Sigmoid colon (tissue), 7 donors: ENCODE results near the gene GET4. TPM values are rescaled to one million over a fixed set of nuclear protein-coding genes. Genes with fewer than 3 reads are reported as not detected.
"Not testable (repeated sequence)": the region's sequence is repeated elsewhere in the genome, so short reads cannot be mapped to it uniquely, and the experiment has no call there.

Experiments
- DNase-seq: peaks from one replicate; pipeline ENCODE4 v3.0.0-alpha.2; 2019
- H3K27ac ChIP-seq, 4 donors: fragments of 200-600 bp; sonication (generic); one replicate each; pipeline ENCODE4 v1.5.1; 2016 to 2019; ENCODE audit warnings: mild to moderate bottlenecking in 1 of 4
- H3K27me3 ChIP-seq, 3 donors: fragments of 200-600 bp; sonication (generic); one replicate each; pipeline ENCODE4 v1.5.1; 2019; ENCODE audit warnings: mild to moderate bottlenecking in 1 of 3
- H3K36me3 ChIP-seq, 4 donors: fragments of 200-600 bp; sonication (generic); one replicate each; pipeline ENCODE4 v1.5.1; 2016 to 2019
- H3K4me1 ChIP-seq, 4 donors: fragments of 200-600 bp; sonication (generic); one replicate each; pipeline ENCODE4 v1.5.1; 2017 to 2019
- H3K4me3 ChIP-seq, 4 donors: fragments of 200-600 bp; sonication (generic); one replicate each; pipeline ENCODE4 v1.5.1; 2017 to 2019; ENCODE audit warnings: mild to moderate bottlenecking in 2 of 4, moderate library complexity in 1 of 4
- H3K9me3 ChIP-seq, 4 donors: fragments of 200-600 bp in 3 of 4; sonication (generic) in 3 of 4; one replicate each; pipeline versions ENCODE4 v1.5.1 to v1.6.1; 2013 to 2019
- EP300 ChIP-seq, 4 donors: sonication (generic); formaldehyde crosslinking; IDR thresholded peaks; one replicate each; pipeline ENCODE4 v1.6.1; 2017; ENCODE audit warnings: antibody characterized with exemption in 4 of 4
- POLR2A ChIP-seq, 2 donors: fragments of 450-650 bp; IDR thresholded peaks; one replicate each; pipeline ENCODE4 v1.6.1; 2016; ENCODE audit warnings: antibody characterized with exemption in 2 of 2, mild to moderate bottlenecking in 2 of 2, moderate library complexity in 2 of 2
- POLR2AphosphoS5 ChIP-seq, 4 donors: sonication (generic); formaldehyde crosslinking; IDR thresholded peaks; one replicate each; pipeline ENCODE4 v1.6.1; 2017; ENCODE audit warnings: antibody characterized with exemption in 4 of 4
- WGBS, 2 donors: extraction: QIAGEN DNeasy Blood & Tissue Kit; methylation state at CpG; one replicate each; pipeline ENCODE4 v1.1.7; 2013; 5-methylcytosine and 5-hydroxymethylcytosine counted together
- intact Hi-C: fragments of 100-400 bp; cut with DNase I; formaldehyde crosslinking; loops from one replicate; pipeline ENCODE4 v1.15.1; 2023
- polyA plus RNA-seq, 3 donors: library from polyadenylated mRNA; stranded (reverse); fragments of 200-250 nt; gene quantifications; one replicate each; pipeline ENCODE4 v1.2.3, GENCODE V29; 2013
- total RNA-seq, 4 donors: library from RNA; depleted of rRNA; stranded (reverse); fragments of >200 nt; gene quantifications; one replicate each; pipeline ENCODE4 v1.1.0, GENCODE V29; 2016
- TF ChIP-seq, protein P1 (sequence below), 4 experiments: fragments of 450-650 bp in 3 of 4; fragments of 200-600 bp in 1 of 4; IDR thresholded peaks; one replicate each; pipeline ENCODE4 v1.5.1; 2016 to 2019; ENCODE audit warnings: antibody characterized with exemption in 4 of 4, mild to moderate bottlenecking in 3 of 4, moderate library complexity in 2 of 4
- donor health status: healthy with polysubstance abuse.
- donor health status: Bipolar disorder and iron deficiency.
- donor health status: healthy.

GET4 gene
- total and polyA plus RNA-seq, 7 donors: 20.3 to 51.4 (median 27.0) TPM

- Histone ChIP-seq H3K9me3 (no peaks in the 10 kb centered on the region), H3K36me3 (peaks cover 0 to 54% (median 34%) of the 10 kb centered on the region in 4 donors), H3K27ac (peak overlapping the region; percentile 3 to 88 (median 84)), H3K4me3 (no peak overlapping the region), H3K4me1 (peaks cover 0 to 29% (median 24%) of the 10 kb centered on the region in 4 donors), H3K27me3 (no peaks in the 10 kb centered on the region)
- DNase-seq: no peak
- WGBS, 2 donors: 94 to 96% methylated on average over 15 of the region's 15 CpGs
- intact Hi-C loops: loop anchor here (2.0 kb wide), 1 partner anchor 16 kb away; no protein-coding TSS in a partner anchor
- TF ChIP-seq POLR2A (IDR thresholded peaks at IDR 0.05) (no peak), POLR2AphosphoS5 (IDR thresholded peaks at IDR 0.05) (no peak), EP300 (IDR thresholded peaks at IDR 0.05) (no peak)
- TF ChIP-seq, protein P1, sequence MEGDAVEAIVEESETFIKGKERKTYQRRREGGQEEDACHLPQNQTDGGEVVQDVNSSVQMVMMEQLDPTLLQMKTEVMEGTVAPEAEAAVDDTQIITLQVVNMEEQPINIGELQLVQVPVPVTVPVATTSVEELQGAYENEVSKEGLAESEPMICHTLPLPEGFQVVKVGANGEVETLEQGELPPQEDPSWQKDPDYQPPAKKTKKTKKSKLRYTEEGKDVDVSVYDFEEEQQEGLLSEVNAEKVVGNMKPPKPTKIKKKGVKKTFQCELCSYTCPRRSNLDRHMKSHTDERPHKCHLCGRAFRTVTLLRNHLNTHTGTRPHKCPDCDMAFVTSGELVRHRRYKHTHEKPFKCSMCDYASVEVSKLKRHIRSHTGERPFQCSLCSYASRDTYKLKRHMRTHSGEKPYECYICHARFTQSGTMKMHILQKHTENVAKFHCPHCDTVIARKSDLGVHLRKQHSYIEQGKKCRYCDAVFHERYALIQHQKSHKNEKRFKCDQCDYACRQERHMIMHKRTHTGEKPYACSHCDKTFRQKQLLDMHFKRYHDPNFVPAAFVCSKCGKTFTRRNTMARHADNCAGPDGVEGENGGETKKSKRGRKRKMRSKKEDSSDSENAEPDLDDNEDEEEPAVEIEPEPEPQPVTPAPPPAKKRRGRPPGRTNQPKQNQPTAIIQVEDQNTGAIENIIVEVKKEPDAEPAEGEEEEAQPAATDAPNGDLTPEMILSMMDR (IDR thresholded peaks at IDR 0.05): no peak
Observed at GRCh38 chr7:844514-844913, 31.8 kb upstream of the GET4 start.

GRCh38 chr7:845091-845490 lies 31.3 kb upstream of the GET4 start:
- no peaks in the 10 kb centered on the region for H3K9me3 ChIP-seq
- peaks cover 0 to 29% (median 24%) of the 10 kb centered on the region in 4 donors for H3K4me1 ChIP-seq
- no peaks in the 10 kb centered on the region for H3K27me3 ChIP-seq
- H3K4me3 ChIP-seq: no peak overlapping the region
- no peak for TF ChIP-seq POLR2A (IDR thresholded peaks at IDR 0.05)
- no peak for TF ChIP-seq POLR2AphosphoS5 (IDR thresholded peaks at IDR 0.05)
- no peak for TF ChIP-seq EP300 (IDR thresholded peaks at IDR 0.05)
- TF ChIP-seq, protein P1 (IDR thresholded peaks at IDR 0.05): no peak
- no peak for DNase-seq
- WGBS, 2 donors: 96% methylated on average over 22 of the region's 22 CpGs
- H3K36me3 ChIP-seq: peaks cover 0 to 54% (median 34%) of the 10 kb centered on the region in 4 donors
- peak overlapping the region; percentile 3 to 88 (median 84) for H3K27ac ChIP-seq
- intact Hi-C loops: loop anchor here (2.0 kb wide), 1 partner anchor 16 kb away; no protein-coding TSS in a partner anchor

- no peak for DNase-seq
- TF ChIP-seq, protein P1 (IDR thresholded peaks at IDR 0.05): no peak
- no peak for TF ChIP-seq EP300 (IDR thresholded peaks at IDR 0.05)
- TF ChIP-seq POLR2AphosphoS5 (IDR thresholded peaks at IDR 0.05): no peak
- TF ChIP-seq POLR2A (IDR thresholded peaks at IDR 0.05): no peak
- peaks cover 0 to 29% (median 24%) of the 10 kb centered on the region in 4 donors for H3K4me1 ChIP-seq
- intact Hi-C loops: loop anchor here (2.0 kb wide), 1 partner anchor 15 kb away; no protein-coding TSS in a partner anchor
- H3K4me3 ChIP-seq: no peak overlapping the region
- H3K36me3 ChIP-seq: peaks cover 0 to 57% (median 32%) of the 10 kb centered on the region in 4 donors
- 96 to 98% methylated on average over 11 of the region's 11 CpGs for WGBS, 2 donors
- H3K27me3 ChIP-seq: no peaks in the 10 kb centered on the region
- no peaks in the 10 kb centered on the region for H3K9me3 ChIP-seq
- H3K27ac ChIP-seq: peak overlapping the region in 2 of 4 donors; percentile 84 to 88
Observed at GRCh38 chr7:845731-846130, 30.6 kb upstream of the GET4 start.

DNA sequence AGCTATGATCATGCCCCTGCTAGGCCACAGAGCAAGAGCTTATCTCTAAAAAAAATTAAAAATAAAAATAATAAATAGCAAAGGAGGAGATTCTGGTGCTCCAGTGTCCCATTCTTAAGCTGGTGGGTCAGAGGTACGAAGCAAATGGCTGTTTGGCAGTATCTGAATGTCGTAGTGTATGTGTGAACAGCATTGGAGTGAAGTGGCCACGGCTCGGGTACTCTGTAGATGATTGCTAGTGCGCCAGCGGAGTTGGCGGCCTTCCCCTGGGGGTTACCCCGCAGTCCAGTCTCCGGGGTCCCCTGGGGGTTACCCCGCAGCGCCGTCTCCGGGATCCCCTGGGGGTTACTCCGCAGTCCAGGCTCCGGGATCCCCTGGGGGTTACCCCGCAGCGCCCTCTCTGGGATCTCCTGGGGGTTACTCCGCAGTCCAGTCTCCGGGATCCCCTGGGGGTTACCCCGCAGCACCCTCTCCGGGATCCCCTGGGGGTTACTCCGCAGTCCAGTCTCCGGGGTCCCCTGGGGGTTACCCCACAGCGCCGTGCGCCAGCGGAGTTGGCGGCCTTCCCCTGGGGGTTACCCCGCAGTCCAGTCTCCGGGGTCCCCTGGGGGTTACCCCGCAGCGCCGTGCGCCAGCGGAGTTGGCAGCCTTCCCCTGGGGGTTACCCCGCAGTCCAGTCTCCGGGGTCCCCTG lies 29.2 kb upstream of the GET4 start:
- Histone ChIP-seq H3K27ac (peak overlapping the region in 1 of 4 donors; percentile 4), H3K4me1 (peaks cover 0 to 20% (median 11%) of the 10 kb centered on the region in 4 donors), H3K36me3 (peaks cover 0 to 69% (median 35%) of the 10 kb centered on the region in 4 donors)
- H3K27me3 ChIP-seq, H3K9me3 ChIP-seq, H3K4me3 ChIP-seq, DNase-seq, intact Hi-C loops: not testable (repeated sequence)
- WGBS, 2 donors: 93 to 96% methylated on average over 32 to 37 of the region's 37 CpGs

- 97 to 98% methylated on average over 21 to 22 of the region's 28 CpGs for WGBS, 2 donors
- peaks cover 3 to 70% (median 40%) of the 10 kb centered on the region in 4 donors for H3K36me3 ChIP-seq
- H3K27ac ChIP-seq: not testable (repeated sequence)
Observed at GRCh38 chr7:847728-848127, 28.6 kb upstream of the GET4 start.

More at GRCh38 chr7:847728-848127, 28.6 kb upstream of the GET4 start:
- H3K27me3 ChIP-seq, intact Hi-C loops, H3K9me3 ChIP-seq, H3K4me3 ChIP-seq, DNase-seq: not testable (repeated sequence)
- H3K4me1 ChIP-seq: peaks cover 0 to 14% (median 5%) of the 10 kb centered on the region in 4 donors
